Ishikawa (cell line): ENCODE results near the gene ANKRD65.
A peak's percentile ranks its signal among the peaks of the same experiment; 100 is the strongest.

Experiments used
- CEBPB ChIP-seq: IDR thresholded peaks from 2 replicates; pipeline ENCODE4 v1.6.1; 2012
- CREB1 ChIP-seq: IDR thresholded peaks from 2 replicates; pipeline ENCODE4 v1.6.1; 2012; ENCODE audit warnings: low read depth
- EGR1 ChIP-seq: IDR thresholded peaks from 2 replicates; pipeline ENCODE4 v1.6.1; 2012
- EP300 ChIP-seq: IDR thresholded peaks from 2 replicates; pipeline ENCODE4 v1.6.1; 2012; ENCODE audit warnings: borderline replicate concordance
- RAD21 ChIP-seq: IDR thresholded peaks from 2 replicates; pipeline ENCODE4 v1.6.1; 2012; ENCODE audit warnings: low read depth
- REST ChIP-seq: IDR thresholded peaks from 2 replicates; pipeline ENCODE4 v1.6.1; 2012; ENCODE audit warnings: low read depth, mild to moderate bottlenecking
- TAF1 ChIP-seq: IDR thresholded peaks from 2 replicates; pipeline ENCODE4 v1.6.1; 2012; ENCODE audit warnings: low read depth, mild to moderate bottlenecking
- TEAD4 ChIP-seq: IDR thresholded peaks from 2 replicates; pipeline ENCODE4 v1.6.1; 2012
- USF1 ChIP-seq: IDR thresholded peaks from 2 replicates; pipeline ENCODE4 v1.6.1; 2012
- YY1 ChIP-seq: IDR thresholded peaks from 2 replicates; pipeline ENCODE4 v1.6.1; 2012; ENCODE audit warnings: low read depth
- ZBTB7A ChIP-seq: IDR thresholded peaks from 2 replicates; pipeline ENCODE4 v1.6.1; 2012; ENCODE audit warnings: low read depth
- TF ChIP-seq, protein P1 (sequence below): IDR thresholded peaks from 2 replicates; pipeline ENCODE4 v1.6.1; 2012

- TF ChIP-seq REST (no peak), ZBTB7A (peak; percentile 62; the same call in 1 of the 2 replicates), RAD21 (no peak), EGR1 (no peak), EP300 (no peak), YY1 (no peak), CREB1 (no peak), TAF1 (no peak), USF1 (no peak), TEAD4 (no peak), CEBPB (no peak)
- TF ChIP-seq, protein P1, sequence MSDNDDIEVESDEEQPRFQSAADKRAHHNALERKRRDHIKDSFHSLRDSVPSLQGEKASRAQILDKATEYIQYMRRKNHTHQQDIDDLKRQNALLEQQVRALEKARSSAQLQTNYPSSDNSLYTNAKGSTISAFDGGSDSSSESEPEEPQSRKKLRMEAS, result no peak
Observed at GRCh38 chr1:1427106-1427819, 6.2 kb upstream of the ANKRD65 start.
